Ascending aorta (tissue), 2 donors: Measurements from ENCODE around the gene HTR5A. TPM values are rescaled to one million over a fixed set of nuclear protein-coding genes. Genes with fewer than 3 reads are reported as not detected.
A peak's percentile ranks its signal among the peaks of the same experiment; 100 is the strongest.
"Not testable (repeated sequence)": the region's sequence is repeated elsewhere in the genome, so short reads cannot be mapped to it uniquely, and the experiment has no call there.

Experiments used
- DNase-seq, 2 donors: peaks; one replicate each; pipeline ENCODE4 v3.0.0-alpha.2; 2019; ENCODE audit warnings: low spot score in 2 of 2
- H3K27ac ChIP-seq, 2 donors: fragments of 200-600 bp; sonication (generic); one replicate each; pipeline ENCODE4 v1.5.1; 2016 to 2017; ENCODE audit warnings: mild to moderate bottlenecking in 1 of 2
- H3K27me3 ChIP-seq: fragments of 200-600 bp; sonication (generic); one replicate; pipeline ENCODE4 v1.5.1; 2017
- H3K36me3 ChIP-seq, 2 donors: fragments of 200-600 bp; sonication (generic); one replicate each; pipeline ENCODE4 v1.5.1; 2016
- H3K4me1 ChIP-seq, 2 donors: fragments of 200-600 bp; sonication (generic); one replicate each; pipeline ENCODE4 v1.5.1; 2016 to 2017; ENCODE audit warnings: mild to moderate bottlenecking in 1 of 2
- H3K4me3 ChIP-seq, 2 donors: fragments of 200-600 bp; sonication (generic); one replicate each; pipeline ENCODE4 v1.5.1; 2016 to 2017; ENCODE audit warnings: mild to moderate bottlenecking in 1 of 2
- H3K9me3 ChIP-seq, 2 donors: fragments of 200-600 bp; sonication (generic); one replicate each; pipeline ENCODE4 v1.5.1; 2016
- intact Hi-C: fragments of 100-400 bp; cut with DNase I; formaldehyde crosslinking; loops from one replicate; pipeline ENCODE4 v1.15.1; 2023
- total RNA-seq: library from RNA; depleted of rRNA; stranded (reverse); fragments of >200 nt; gene quantifications from one replicate; pipeline ENCODE4 v1.1.0, GENCODE V29; 2016
- TF ChIP-seq, protein P1 (sequence below), 3 experiments: fragments of 200-600 bp in 2 of 3; fragments of 450-650 bp in 1 of 3; sonication (generic) in 2 of 3; IDR thresholded peaks; one replicate each; pipeline ENCODE4 v1.5.1; 2016 to 2019; ENCODE audit warnings: antibody characterized with exemption in 3 of 3, mild to moderate bottlenecking in 1 of 3, moderate library complexity in 1 of 3

The HTR5A gene
- total RNA-seq: not detected

DNA sequence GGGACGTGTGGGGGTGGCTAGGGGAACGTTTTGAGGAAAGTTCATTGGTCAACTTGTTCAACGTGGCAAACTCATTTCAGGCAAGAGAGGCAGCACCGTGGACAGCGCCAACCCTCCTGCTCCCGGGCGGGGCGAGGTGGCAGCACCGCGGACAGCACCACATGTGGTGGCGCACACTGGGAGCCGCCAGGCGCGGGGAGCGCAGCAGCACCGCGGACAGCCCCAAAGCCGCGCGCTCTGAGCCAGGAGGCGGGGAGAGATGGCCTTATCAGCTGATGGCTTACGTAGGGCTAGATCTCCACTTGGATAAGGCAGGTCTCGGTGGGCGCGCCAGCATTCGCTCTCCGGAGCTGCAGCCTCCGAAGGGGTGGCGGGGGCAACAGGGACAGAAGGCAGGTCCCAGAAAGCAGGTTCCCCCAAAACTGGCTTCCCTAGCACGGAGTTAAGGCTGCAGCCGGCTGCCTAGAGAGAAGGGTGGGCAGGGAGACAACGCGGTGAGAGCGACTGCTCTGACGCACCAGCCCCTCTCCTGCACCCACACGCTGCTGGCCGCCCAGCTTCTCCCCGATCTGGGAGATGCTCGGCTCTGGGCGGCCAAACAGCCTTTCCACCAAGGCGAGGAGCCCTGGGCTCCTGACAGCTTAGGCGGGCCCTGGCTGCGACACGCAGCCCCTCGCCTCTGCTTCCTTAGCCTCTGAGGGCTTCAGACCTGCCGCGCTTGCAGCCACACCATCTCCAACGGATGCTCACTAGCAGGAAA is at the start of gene HTR5A:
Gene HTR5A (plus strand): TSS at position 333 of the 760 bp plus-strand sequence. CDS start 576 bp downstream, outside the sequence.
- Histone ChIP-seq H3K36me3 (no peaks in the 10 kb centered on the region), H3K27me3 (no peaks in the 10 kb centered on the region), H3K4me3 (no peak within 1 kb of the TSS), H3K9me3 (no peaks in the 10 kb centered on the region), H3K27ac (no peak within 1 kb of the TSS), H3K4me1 (no peaks in the 10 kb centered on the region)
- TF ChIP-seq, protein P1, sequence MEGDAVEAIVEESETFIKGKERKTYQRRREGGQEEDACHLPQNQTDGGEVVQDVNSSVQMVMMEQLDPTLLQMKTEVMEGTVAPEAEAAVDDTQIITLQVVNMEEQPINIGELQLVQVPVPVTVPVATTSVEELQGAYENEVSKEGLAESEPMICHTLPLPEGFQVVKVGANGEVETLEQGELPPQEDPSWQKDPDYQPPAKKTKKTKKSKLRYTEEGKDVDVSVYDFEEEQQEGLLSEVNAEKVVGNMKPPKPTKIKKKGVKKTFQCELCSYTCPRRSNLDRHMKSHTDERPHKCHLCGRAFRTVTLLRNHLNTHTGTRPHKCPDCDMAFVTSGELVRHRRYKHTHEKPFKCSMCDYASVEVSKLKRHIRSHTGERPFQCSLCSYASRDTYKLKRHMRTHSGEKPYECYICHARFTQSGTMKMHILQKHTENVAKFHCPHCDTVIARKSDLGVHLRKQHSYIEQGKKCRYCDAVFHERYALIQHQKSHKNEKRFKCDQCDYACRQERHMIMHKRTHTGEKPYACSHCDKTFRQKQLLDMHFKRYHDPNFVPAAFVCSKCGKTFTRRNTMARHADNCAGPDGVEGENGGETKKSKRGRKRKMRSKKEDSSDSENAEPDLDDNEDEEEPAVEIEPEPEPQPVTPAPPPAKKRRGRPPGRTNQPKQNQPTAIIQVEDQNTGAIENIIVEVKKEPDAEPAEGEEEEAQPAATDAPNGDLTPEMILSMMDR (IDR thresholded peaks at IDR 0.05): no peak
- peak in 1 of 2 donors; percentile 69 for DNase-seq
- intact Hi-C loops: no loop called here

DNA sequence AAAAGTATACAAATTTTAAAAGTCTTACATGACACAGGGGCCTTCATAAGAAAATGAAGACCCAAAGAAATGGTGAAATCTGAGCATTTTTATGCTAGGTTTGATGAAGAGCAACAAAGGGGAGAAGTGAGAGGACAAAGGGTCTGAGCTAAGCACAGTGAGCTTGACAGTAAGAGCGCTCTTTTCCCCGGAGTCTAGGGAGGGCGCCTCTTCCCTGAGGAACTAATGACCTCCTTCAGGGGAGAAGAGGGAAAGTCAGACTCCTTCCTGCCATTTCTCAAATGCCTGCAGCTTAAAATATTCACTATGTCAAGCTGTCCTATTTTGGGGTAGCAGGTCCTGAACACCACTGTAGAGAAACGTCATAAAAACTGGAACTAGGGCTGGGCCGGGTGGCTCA is 49.1 kb upstream of the HTR5A start:
- intact Hi-C loops: no loop called here
- H3K27ac ChIP-seq: no peak overlapping the region
- H3K4me1 ChIP-seq: no peaks in the 10 kb centered on the region
- H3K27me3 ChIP-seq: no peaks in the 10 kb centered on the region
- H3K36me3 ChIP-seq: no peaks in the 10 kb centered on the region
- no peaks in the 10 kb centered on the region for H3K9me3 ChIP-seq
- DNase-seq: no peak
- no peak overlapping the region for H3K4me3 ChIP-seq
- TF ChIP-seq, protein P1 (IDR thresholded peaks at IDR 0.05): no peak

DNA sequence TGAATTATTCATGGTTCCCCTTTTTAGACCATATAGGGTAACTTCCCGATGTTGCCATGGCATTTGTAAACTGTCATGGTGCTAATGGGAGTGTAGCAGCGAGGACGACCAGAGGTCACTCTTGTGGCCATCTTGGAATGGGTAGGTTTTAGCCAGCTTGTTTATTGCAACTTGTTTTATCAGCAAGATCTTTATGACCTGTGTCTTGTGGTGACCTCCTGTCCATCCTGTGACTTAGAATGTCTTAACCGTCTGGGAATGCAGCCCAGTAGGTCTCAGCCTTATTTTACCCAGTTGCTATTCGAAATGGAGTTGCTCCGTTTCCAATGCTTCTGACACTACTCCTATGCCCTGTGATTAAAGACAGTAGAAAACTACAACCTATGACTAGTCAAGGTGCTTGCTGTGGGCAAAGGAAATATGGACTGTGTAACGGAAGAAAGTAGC is 48.4 kb upstream of the HTR5A start:
- H3K27me3 ChIP-seq: no peaks in the 10 kb centered on the region
- no peaks in the 10 kb centered on the region for H3K4me1 ChIP-seq
- intact Hi-C loops: no loop called here
- H3K4me3 ChIP-seq: no peak overlapping the region
- no peaks in the 10 kb centered on the region for H3K9me3 ChIP-seq
- TF ChIP-seq, protein P1 (IDR thresholded peaks at IDR 0.05): no peak
- no peak overlapping the region for H3K27ac ChIP-seq
- H3K36me3 ChIP-seq: no peaks in the 10 kb centered on the region
- DNase-seq: no peak

DNA sequence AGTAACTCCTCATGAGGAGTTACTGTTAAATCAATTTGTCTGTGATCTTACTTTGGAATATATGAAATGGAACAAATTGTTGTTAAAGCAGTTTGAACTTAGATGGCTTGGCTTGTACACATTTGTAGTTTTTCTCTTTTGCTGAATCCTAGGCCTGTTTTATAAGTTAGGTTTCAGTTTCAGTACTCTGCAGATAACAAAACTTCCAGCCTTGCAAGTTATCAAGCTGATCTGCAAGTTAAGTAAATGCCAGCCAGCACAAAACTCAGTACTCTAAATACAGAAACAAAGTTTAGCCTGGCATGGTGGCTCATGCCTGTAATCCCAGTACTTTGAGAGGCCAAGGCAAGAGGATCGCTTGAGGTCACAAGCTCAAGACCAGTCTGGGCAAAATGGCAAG is 42.2 kb upstream of the HTR5A start:
- no peak overlapping the region for H3K27ac ChIP-seq
- H3K9me3 ChIP-seq: no peaks in the 10 kb centered on the region
- no peaks in the 10 kb centered on the region for H3K27me3 ChIP-seq
- DNase-seq: no peak
- H3K4me1 ChIP-seq: no peaks in the 10 kb centered on the region
- intact Hi-C loops: no loop called here
- H3K4me3 ChIP-seq: no peak overlapping the region
- no peaks in the 10 kb centered on the region for H3K36me3 ChIP-seq
- TF ChIP-seq, protein P1 (IDR thresholded peaks at IDR 0.05): no peak

DNA sequence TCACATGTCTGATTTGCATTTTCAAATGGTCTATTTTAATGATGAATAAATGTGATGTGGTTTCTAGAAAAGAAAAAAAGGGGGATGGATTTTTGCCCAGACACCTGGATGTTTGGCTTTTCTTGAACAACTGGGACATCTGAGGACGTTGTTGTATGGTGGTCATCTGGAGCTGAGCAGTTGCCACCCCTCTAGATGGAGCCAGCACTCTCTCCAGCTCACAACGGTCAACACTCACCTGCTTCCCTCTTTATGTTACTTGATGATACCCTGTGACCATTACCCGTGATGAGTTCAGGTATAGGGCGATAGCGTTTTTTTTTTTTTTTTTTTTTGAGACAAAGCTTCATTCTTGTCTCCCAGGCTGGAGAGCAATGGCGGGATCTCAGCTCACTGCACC is 37.1 kb upstream of the HTR5A start:
- Histone ChIP-seq H3K27ac (no peak overlapping the region), H3K36me3 (no peaks in the 10 kb centered on the region), H3K9me3 (no peaks in the 10 kb centered on the region), H3K4me3 (no peak overlapping the region), H3K27me3 (no peaks in the 10 kb centered on the region), H3K4me1 (no peaks in the 10 kb centered on the region)
- TF ChIP-seq, protein P1 (IDR thresholded peaks at IDR 0.05): no peak
- no peak for DNase-seq
- intact Hi-C loops: no loop called here

DNA sequence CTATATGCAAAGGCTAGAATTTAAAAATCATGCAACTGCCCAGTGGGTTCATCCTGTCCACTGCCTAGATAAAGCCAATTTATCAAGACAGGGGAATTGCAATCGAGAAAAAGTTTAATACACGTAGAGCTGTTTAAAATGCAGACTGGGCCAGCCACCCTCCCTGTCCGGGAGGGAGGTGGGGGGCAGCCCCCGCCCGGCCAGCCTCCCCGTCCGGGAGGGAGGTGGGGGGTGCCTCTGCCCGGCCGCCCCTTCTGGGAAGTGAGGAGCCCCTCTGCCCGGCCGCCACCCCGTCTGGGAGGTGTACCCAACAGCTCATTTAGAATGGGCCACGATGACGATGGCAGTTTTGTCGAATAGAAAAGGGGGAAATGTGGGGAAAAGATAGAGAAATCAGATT is 35.6 kb upstream of the HTR5A start:
- H3K36me3 ChIP-seq, H3K4me3 ChIP-seq, intact Hi-C loops, DNase-seq, H3K4me1 ChIP-seq, H3K9me3 ChIP-seq, H3K27ac ChIP-seq, H3K27me3 ChIP-seq: not testable (repeated sequence)
